ENCODE measurements around the gene TNIP1.

Gene TNIP1

GRCh38 chr5:151033217-151033934 is 47.5 kb downstream of the TNIP1 start:
- H3K4me3 ChIP-seq = no peak overlapping the region

GRCh38 chr5:151031554-151031953 is 49.3 kb downstream of the TNIP1 start:
- Histone ChIP-seq H3K27ac (no peak overlapping the region), H3K4me3 (no peak overlapping the region)

More at GRCh38 chr5:151033217-151033934, 47.5 kb downstream of the TNIP1 start:
- peak overlapping the region in 1 of 21 experiments; percentile 30 for H3K27ac ChIP-seq

GRCh38 chr5:151030379-151030778 is 50.5 kb downstream of the TNIP1 start:
- H3K27ac ChIP-seq = peak overlapping the region in 6 of 21 experiments; percentile 10 to 45 (median 30)
- H3K4me3 ChIP-seq = no peak overlapping the region

DNA sequence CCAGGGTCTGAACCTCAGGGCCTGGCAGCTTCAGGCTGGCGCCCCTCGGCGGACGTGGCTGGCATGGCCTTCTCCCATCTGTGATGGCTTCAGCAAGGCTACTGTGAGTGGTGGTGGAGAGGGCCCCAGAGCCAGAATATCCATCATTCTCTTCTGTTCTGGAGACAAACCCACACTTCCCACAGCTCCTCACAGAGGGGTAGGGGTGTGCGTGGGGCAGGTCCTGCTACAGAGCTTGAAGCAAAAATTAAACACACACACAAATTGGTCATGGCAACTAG is 50.8 kb downstream of the TNIP1 start:
- Histone ChIP-seq H3K4me3 (no peak overlapping the region), H3K27ac (peak overlapping the region in 6 of 21 experiments; percentile 10 to 45 (median 30))

GRCh38 chr5:151029179-151030055 is 51.4 kb downstream of the TNIP1 start:
- Histone ChIP-seq H3K4me3 (no peak overlapping the region), H3K27ac (peak overlapping the region in 5 of 21 experiments; percentile 10 to 45 (median 28))

DNA sequence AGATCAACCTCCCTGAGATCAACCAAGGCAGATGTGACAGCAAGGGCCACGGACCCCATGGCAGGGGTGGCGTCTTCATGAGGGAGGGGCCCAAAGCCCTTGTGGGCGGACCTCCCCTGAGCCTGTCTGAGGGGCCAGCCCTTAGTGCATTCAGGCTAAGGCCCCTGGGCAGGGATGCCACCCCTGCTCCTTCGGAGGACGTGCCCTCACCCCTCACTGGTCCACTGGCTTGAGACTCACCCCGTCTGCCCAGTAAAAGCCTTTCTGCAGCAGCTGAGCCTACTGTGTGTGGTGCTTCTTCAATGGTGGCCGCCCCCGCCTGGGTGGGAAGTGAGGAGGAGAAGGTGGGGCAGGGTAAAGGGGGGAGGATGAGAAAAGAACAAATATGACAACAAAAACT is 52.1 kb downstream of the TNIP1 start:
- no peak overlapping the region for H3K4me3 ChIP-seq
- peak overlapping the region in 2 of 21 experiments; percentile 14 to 60 for H3K27ac ChIP-seq

GRCh38 chr5:151027961-151028479 is 52.8 kb downstream of the TNIP1 start:
- Histone ChIP-seq H3K4me3 (no peak overlapping the region), H3K27ac (peak overlapping the region in 1 of 21 experiments; percentile 12)

DNA sequence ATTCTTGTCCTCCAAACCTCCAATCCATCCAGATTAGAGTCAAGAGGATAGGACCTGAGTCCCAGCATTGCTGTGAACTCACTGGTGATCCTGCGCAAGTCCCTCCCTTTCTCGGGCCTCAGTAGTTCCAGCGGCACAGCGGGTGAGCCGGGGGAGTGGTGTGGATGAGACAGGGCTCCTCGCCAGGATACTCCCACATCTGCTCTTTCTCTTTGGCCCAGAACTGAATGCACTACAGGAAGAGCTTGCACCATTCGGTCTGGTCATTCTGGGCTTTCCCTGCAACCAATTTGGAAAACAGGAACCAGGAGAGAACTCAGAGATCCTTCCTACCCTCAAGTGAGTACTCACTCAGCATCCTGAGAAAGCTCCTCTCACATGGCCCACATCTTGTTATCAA is 54.2 kb downstream of the TNIP1 start:
- Histone ChIP-seq H3K4me3 (no peak overlapping the region), H3K27ac (peak overlapping the region in 6 of 21 experiments; percentile 2 to 78 (median 26))

DNA sequence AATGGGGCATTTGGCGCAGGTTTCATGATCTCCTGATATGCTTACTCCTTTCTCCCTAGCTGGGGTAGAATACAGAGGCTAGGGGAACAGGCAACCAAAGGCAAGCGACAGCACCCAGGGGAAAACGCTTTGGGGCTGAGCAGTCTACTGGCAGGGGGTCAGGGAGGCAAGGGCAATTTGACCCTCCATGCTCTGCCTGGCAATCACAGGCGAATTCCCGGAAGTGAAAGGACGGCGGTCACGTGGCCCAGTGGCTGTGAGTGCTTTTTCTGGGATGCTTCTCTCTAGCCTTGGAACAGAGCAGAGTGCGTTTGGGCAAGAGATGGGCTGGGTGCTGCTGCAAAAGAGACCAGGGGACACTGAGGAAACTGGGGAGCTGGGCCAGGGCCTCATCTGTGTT is 54.7 kb downstream of the TNIP1 start:
- no peak overlapping the region for H3K4me3 ChIP-seq
- H3K27ac ChIP-seq = peak overlapping the region in 6 of 21 experiments; percentile 3 to 78 (median 16)

- H3K27ac ChIP-seq = peak overlapping the region in 6 of 21 experiments; percentile 1 to 78 (median 32)
- no peak overlapping the region for H3K4me3 ChIP-seq
These were observed 55.6 kb downstream of the TNIP1 start for GRCh38 chr5:151025250-151025606.

- H3K4me3 ChIP-seq = no peak overlapping the region
These were observed 56.2 kb downstream of the TNIP1 start for GRCh38 chr5:151024440-151025249.

GRCh38 chr5:151023651-151024050 is 57.2 kb downstream of the TNIP1 start:
- Histone ChIP-seq H3K27ac (peak overlapping the region in 19 of 21 experiments; percentile 7 to 83 (median 63)), H3K4me3 (no peak overlapping the region)

More at GRCh38 chr5:151024440-151025249, 56.2 kb downstream of the TNIP1 start:
- peak overlapping the region in 16 of 21 experiments; percentile 1 to 83 (median 56) for H3K27ac ChIP-seq

GRCh38 chr5:151023047-151023615 is 57.7 kb downstream of the TNIP1 start:
- no peak overlapping the region for H3K4me3 ChIP-seq
- H3K27ac ChIP-seq = peak overlapping the region in 20 of 21 experiments; percentile 7 to 83 (median 63)

DNA sequence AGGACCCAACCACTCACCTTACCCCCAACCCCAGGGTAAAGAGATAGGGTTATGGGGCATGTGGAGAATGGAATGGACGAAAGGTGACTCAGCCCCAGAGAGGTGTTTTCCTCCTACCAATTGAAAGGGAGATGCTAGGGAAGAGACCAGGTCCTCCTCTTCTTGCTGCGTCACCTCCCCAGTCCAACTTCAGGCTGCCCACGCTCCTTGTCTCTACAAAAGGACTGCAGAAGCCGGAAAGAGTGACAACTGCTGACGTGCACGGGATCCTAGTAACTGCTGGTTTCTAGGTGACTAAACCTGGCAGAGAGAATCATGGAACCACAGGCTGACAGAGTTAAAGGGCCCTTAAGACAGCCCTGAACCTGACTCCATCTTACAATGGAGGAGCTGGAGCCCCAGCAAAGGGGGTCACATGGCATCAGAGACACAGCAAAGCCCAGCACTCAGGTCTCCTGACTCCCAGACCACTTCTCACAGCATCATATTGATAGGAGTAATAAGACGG is 58.3 kb downstream of the TNIP1 start:
- Histone ChIP-seq H3K27ac (peak overlapping the region in 19 of 21 experiments; percentile 30 to 83 (median 63)), H3K4me3 (no peak overlapping the region)

DNA sequence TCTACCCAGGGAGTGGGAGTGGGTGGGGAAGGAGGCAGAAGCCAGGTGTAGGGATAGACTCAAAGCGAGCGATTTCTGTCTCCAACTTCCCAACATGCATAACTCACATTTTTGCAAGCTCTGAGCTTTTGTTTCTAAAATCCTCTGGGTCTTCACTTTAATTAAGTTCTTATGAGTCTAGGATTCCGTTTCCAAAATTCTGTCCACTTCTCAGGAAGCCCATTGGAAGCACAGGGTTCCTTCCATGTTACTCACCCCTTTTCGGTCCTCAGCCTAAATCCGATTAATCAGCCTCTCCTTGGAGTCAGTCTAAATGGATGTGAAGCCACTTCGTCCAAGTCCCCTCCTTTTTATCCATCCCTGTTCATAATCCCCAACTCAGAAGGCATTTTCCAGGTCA is 59.1 kb downstream of the TNIP1 start:
- Histone ChIP-seq H3K4me3 (peak overlapping the region in 4 of 7 experiments; percentile 30 to 56 (median 40)), H3K27ac (peak overlapping the region in 14 of 21 experiments; percentile 15 to 80 (median 67))

- Histone ChIP-seq H3K4me3 (peak within 1 kb of the TSS; percentile 30 to 56 (median 42)), H3K27ac (peak within 1 kb of the TSS in 20 of 21 experiments; percentile 19 to 84 (median 66))
These were observed 60.3 kb downstream of the TNIP1 start, which contains the start of gene GPX3 for GRCh38 chr5:151020304-151021110. TSS of gene GPX3 (plus strand) at chr5:151020591. CDS start at chr5:151020655, 64 bp downstream.

DNA sequence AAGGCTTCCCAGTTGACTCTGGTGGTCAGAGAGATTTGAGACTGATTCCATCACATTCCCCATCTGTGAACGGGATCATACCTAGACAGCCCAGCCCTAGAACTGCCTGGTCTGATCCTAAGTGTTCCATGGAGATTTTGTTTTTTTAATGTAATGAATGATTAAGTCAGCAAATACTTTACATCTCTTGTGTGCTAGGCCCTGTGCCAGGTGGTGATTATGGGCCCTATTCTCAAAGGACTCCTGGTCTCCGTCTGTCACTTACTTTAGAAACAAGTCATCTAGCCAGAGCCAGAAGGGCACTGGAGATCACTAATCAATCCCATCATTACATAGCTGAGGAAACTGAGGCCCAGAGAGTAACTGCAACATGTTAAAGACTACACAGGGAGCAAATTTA is 61.5 kb downstream of the TNIP1 start:
- Histone ChIP-seq H3K4me3 (no peak overlapping the region), H3K27ac (peak overlapping the region in 2 of 21 experiments; percentile 12 to 78)

- no peak overlapping the region for H3K4me3 ChIP-seq
- H3K27ac ChIP-seq = peak overlapping the region in 1 of 21 experiments; percentile 12
These were observed 62.0 kb downstream of the TNIP1 start for GRCh38 chr5:151018846-151019245.
